HEK293 (cell line): ENCODE results near the gene TAF5L.

Experiments
- KLF1 ChIP-seq: fragments of 450-650 bp; formaldehyde crosslinking; IDR thresholded peaks from 2 replicates; pipeline ENCODE4 v1.5.1; 2016; ENCODE audit warnings: missing biosample characterization, missing genetic modification characterization
- KLF7 ChIP-seq: fragments of 450-650 bp; formaldehyde crosslinking; IDR thresholded peaks from 2 replicates; pipeline ENCODE4 v1.5.1; 2016; ENCODE audit warnings: missing biosample characterization, missing genetic modification characterization, borderline replicate concordance
- ZBTB8A ChIP-seq: fragments of 450-650 bp; formaldehyde crosslinking; IDR thresholded peaks from 2 replicates; pipeline ENCODE4 v1.5.1; 2016; ENCODE audit warnings: missing biosample characterization, missing genetic modification characterization
- ZFP37 ChIP-seq: fragments of 450-650 bp; formaldehyde crosslinking; IDR thresholded peaks from 2 replicates; pipeline ENCODE4 v1.5.1; 2016; ENCODE audit warnings: missing biosample characterization, missing genetic modification characterization
- ZNF658 ChIP-seq: fragments of 450-650 bp; formaldehyde crosslinking; IDR thresholded peaks from 2 replicates; pipeline ENCODE4; 2016; ENCODE audit warnings: missing biosample characterization, missing genetic modification characterization
- ZNF660 ChIP-seq: fragments of 450-650 bp; IDR thresholded peaks from 2 replicates; pipeline ENCODE4 v1.5.1; 2018; ENCODE audit warnings: missing biosample characterization, mild to moderate bottlenecking, missing genetic modification characterization
- TF ChIP-seq, protein P1 (sequence below): fragments of 450-650 bp; formaldehyde crosslinking; IDR thresholded peaks from 2 replicates; pipeline ENCODE4 v1.5.1; 2016; ENCODE audit warnings: missing biosample characterization, missing genetic modification characterization
- TF ChIP-seq, protein P2 (sequence below): fragments of 450-650 bp; formaldehyde crosslinking; IDR thresholded peaks from 2 replicates; pipeline ENCODE4 v1.5.1; 2017; ENCODE audit warnings: missing biosample characterization, mild to moderate bottlenecking, missing genetic modification characterization, moderate library complexity
- TF ChIP-seq, protein P3 (sequence below): fragments of 450-650 bp; formaldehyde crosslinking; IDR thresholded peaks from 2 replicates; pipeline ENCODE4 v1.5.1; 2016; ENCODE audit warnings: missing biosample characterization, missing genetic modification characterization

DNA sequence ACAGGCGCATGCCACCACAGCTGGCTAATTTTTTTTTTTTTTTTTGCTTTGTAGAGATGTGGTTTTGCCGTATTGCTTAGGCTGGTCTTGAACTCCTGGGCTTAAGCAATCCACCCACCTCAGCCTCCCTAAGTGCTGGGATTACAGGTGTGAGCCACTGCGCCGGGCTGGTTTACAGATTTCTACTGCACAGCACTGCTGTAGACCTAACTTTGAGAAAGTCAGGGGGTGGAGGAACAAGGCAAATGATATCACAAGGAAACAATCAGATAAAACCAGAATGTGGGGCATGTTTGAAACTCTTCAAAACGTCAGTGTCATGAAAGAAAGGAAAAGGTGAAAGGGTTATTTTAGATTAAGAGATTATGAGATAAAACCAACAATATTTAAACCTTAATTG is 45.4 kb upstream of the TAF5L start:
- TF ChIP-seq ZNF658 (tag by site-specific recombination) (no peak), KLF7 (no peak), ZNF660 (no peak), ZBTB8A (tag by site-specific recombination) (no peak), ZFP37 (tag by site-specific recombination) (no peak), KLF1 (tag by site-specific recombination) (no peak)
- TF ChIP-seq, protein P1, sequence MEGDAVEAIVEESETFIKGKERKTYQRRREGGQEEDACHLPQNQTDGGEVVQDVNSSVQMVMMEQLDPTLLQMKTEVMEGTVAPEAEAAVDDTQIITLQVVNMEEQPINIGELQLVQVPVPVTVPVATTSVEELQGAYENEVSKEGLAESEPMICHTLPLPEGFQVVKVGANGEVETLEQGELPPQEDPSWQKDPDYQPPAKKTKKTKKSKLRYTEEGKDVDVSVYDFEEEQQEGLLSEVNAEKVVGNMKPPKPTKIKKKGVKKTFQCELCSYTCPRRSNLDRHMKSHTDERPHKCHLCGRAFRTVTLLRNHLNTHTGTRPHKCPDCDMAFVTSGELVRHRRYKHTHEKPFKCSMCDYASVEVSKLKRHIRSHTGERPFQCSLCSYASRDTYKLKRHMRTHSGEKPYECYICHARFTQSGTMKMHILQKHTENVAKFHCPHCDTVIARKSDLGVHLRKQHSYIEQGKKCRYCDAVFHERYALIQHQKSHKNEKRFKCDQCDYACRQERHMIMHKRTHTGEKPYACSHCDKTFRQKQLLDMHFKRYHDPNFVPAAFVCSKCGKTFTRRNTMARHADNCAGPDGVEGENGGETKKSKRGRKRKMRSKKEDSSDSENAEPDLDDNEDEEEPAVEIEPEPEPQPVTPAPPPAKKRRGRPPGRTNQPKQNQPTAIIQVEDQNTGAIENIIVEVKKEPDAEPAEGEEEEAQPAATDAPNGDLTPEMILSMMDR = no peak
- TF ChIP-seq, protein P2, sequence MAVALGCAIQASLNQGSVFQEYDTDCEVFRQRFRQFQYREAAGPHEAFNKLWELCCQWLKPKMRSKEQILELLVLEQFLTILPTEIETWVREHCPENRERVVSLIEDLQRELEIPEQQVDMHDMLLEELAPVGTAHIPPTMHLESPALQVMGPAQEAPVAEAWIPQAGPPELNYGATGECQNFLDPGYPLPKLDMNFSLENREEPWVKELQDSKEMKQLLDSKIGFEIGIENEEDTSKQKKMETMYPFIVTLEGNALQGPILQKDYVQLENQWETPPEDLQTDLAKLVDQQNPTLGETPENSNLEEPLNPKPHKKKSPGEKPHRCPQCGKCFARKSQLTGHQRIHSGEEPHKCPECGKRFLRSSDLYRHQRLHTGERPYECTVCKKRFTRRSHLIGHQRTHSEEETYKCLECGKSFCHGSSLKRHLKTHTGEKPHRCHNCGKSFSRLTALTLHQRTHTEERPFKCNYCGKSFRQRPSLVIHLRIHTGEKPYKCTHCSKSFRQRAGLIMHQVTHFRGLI (tag by site-specific recombination) = no peak
- TF ChIP-seq, protein P3, sequence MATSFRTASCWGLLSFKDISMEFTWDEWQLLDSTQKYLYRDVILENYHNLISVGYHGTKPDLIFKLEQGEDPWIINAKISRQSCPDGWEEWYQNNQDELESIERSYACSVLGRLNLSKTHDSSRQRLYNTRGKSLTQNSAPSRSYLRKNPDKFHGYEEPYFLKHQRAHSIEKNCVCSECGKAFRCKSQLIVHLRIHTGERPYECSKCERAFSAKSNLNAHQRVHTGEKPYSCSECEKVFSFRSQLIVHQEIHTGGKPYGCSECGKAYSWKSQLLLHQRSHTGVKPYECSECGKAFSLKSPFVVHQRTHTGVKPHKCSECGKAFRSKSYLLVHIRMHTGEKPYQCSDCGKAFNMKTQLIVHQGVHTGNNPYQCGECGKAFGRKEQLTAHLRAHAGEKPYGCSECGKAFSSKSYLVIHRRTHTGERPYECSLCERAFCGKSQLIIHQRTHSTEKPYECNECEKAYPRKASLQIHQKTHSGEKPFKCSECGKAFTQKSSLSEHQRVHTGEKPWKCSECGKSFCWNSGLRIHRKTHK (tag by site-specific recombination) = no peak
